ENCODE data around the gene ARG2. TPM values are rescaled to one million over a fixed set of nuclear protein-coding genes. Genes with fewer than 3 reads are reported as not detected.

Gene ARG2
- total and polyA plus RNA-seq, 9 of the 15 experiments (the other 6 are each of a cell fraction or from before 2014, with no cell fraction given), result 6.2 to 75.0 (median 17.8) TPM

DNA sequence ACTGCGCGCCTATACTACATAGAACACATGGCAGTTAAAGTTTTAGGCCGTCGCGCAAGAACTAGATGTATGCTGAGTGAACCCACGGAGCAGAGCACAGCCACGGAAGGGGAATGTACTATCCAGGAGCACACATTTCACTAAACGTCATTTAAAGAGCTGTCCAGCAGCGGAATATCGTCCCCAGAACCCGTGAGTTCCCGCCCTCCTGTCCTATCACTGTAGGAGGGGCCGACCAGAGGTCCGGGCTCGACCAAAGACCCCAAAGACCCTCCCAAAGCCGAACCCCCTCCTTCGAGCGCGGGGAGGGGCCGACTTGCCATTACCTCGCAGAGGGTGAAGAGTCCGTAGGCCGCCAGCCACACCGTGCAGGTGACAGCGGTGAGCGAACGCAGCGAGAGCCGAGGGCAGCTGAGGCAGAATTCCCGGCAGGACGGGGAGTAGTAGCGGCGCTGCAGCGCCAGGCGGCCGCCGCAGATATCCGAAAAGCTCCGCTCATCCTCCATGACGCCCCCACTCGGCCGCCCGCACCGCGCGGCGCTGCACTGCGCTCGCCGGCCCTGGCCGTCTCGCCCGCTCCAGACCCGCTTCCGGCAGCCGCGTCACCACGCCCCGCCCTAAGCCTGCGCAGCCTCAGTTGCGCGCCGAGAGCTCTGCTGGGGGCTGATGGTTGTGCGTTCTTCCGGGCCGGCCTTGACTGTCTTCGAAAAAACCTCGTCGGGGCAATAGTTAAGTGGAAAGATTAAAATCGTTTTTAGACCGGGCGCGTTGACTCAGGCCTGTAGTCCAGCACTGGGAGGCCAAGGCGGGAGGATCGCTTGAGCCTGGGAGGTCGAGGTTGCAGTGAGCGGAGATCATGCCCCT is 19.8 kb upstream of the ARG2 start, which contains the start of gene PIGH (continued):
- TF ChIP-seq FOXM1 (IDR thresholded peaks at IDR 0.05; ENCODE audit: low read depth), result no peak
- no peak for TF ChIP-seq FOXM1 (CRISPR knock-in tag; IDR thresholded peaks at IDR 0.05; ENCODE audit: low read depth)
- peak; percentile 58; the same call in 1 of the 2 replicates for TF ChIP-seq SUPT5H (IDR thresholded peaks at IDR 0.05)
- TF ChIP-seq, protein P1, sequence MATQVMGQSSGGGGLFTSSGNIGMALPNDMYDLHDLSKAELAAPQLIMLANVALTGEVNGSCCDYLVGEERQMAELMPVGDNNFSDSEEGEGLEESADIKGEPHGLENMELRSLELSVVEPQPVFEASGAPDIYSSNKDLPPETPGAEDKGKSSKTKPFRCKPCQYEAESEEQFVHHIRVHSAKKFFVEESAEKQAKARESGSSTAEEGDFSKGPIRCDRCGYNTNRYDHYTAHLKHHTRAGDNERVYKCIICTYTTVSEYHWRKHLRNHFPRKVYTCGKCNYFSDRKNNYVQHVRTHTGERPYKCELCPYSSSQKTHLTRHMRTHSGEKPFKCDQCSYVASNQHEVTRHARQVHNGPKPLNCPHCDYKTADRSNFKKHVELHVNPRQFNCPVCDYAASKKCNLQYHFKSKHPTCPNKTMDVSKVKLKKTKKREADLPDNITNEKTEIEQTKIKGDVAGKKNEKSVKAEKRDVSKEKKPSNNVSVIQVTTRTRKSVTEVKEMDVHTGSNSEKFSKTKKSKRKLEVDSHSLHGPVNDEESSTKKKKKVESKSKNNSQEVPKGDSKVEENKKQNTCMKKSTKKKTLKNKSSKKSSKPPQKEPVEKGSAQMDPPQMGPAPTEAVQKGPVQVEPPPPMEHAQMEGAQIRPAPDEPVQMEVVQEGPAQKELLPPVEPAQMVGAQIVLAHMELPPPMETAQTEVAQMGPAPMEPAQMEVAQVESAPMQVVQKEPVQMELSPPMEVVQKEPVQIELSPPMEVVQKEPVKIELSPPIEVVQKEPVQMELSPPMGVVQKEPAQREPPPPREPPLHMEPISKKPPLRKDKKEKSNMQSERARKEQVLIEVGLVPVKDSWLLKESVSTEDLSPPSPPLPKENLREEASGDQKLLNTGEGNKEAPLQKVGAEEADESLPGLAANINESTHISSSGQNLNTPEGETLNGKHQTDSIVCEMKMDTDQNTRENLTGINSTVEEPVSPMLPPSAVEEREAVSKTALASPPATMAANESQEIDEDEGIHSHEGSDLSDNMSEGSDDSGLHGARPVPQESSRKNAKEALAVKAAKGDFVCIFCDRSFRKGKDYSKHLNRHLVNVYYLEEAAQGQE (IDR thresholded peaks at IDR 0.05; ENCODE audit: borderline replicate concordance), result peak; percentile 87
- TF ChIP-seq, protein P1 (CRISPR knock-in tag; IDR thresholded peaks at IDR 0.05; ENCODE audit: low read depth), result peak; percentile 64
- TF ChIP-seq, protein P2, sequence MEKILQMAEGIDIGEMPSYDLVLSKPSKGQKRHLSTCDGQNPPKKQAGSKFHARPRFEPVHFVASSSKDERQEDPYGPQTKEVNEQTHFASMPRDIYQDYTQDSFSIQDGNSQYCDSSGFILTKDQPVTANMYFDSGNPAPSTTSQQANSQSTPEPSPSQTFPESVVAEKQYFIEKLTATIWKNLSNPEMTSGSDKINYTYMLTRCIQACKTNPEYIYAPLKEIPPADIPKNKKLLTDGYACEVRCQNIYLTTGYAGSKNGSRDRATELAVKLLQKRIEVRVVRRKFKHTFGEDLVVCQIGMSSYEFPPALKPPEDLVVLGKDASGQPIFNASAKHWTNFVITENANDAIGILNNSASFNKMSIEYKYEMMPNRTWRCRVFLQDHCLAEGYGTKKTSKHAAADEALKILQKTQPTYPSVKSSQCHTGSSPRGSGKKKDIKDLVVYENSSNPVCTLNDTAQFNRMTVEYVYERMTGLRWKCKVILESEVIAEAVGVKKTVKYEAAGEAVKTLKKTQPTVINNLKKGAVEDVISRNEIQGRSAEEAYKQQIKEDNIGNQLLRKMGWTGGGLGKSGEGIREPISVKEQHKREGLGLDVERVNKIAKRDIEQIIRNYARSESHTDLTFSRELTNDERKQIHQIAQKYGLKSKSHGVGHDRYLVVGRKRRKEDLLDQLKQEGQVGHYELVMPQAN (IDR thresholded peaks at IDR 0.05; ENCODE audit: borderline replicate concordance), result peak; percentile 66
- no peak for TF ChIP-seq HMG20A (CRISPR knock-in tag; conservative IDR thresholded peaks at IDR 0.05)
- peak; percentile 86 for TF ChIP-seq CREM (IDR thresholded peaks at IDR 0.05; ENCODE audit: low read depth)
- peak; percentile 67; the same call in 1 of the 2 replicates for TF ChIP-seq RB1 (IDR thresholded peaks at IDR 0.05; ENCODE audit: low read depth)
- no peak for TF ChIP-seq SP2 (IDR thresholded peaks at IDR 0.05; ENCODE audit: extremely low read depth, low read depth, low read length, poor library complexity, severe bottlenecking)
- TF ChIP-seq ATF1 (CRISPR knock-in tag; IDR thresholded peaks at IDR 0.05), result no peak
- TF ChIP-seq ATF1 (tag; IDR thresholded peaks at IDR 0.05), result peak; percentile 87
- no peak for TF ChIP-seq ZNF263 (CRISPR knock-in tag; IDR thresholded peaks at IDR 0.05; ENCODE audit: borderline replicate concordance)
- no peak for TF ChIP-seq TEAD2 (tag; IDR thresholded peaks at IDR 0.05)
- TF ChIP-seq ZNF121 (CRISPR knock-in tag; conservative IDR thresholded peaks at IDR 0.05), result no peak
